ENCODE results near the gene NLGN1. TPM values are rescaled to one million over a fixed set of nuclear protein-coding genes. Genes with fewer than 3 reads are reported as not detected.

The NLGN1 gene
- total RNA-seq: 1.9 and 2.9 TPM in 2 replicates

DNA sequence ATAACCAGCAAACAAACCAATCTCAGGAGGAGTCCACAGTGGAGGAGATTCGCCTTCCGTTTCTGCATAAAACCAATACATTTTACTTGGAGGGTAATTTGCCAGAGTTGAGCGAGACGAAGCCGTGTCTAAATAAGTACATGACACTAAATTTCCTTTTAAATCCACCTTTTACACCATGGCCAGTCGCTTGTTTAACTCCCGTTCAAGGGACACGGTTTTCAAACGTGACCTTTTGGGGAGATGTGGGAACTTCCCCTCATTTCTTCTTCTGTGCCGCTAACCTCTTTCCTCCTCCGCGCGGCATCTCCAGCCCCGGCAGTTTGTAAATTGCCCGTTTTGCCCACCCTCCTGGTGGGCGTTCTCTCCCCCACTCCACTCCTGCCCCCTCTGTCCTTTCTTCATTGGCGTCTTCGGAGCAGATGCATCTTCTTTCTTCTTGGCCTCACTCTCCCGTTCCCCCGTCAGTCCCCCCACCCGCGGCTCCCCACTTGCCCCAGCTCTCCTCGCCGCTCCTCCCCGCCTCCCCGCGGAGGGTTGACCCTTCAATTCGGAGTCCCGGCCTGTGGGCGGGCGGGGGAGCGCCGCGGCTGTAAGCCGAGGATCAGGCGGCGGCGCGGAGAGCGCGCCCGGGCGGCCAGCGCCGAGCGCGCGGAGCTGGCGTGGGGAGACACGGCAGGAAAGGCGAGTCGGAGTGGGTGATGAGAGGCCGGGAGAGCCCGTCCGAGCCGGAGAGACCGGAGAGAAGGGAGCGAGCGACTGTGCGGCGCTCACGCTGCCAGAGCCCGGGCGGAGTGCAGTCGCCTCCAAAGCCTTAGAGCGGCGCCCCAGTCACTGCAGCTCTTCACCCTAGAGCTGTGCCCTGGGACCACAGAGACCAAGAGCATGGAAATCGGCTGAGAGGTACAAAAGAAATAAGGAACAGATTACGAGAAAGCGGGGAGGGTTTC is at the start of gene NLGN1:
Gene NLGN1 (plus strand): TSS at position 584 of the 950 bp plus-strand sequence.

